WTC11 (cell line): ENCODE data around the gene MICAL3. TPM values are rescaled to one million over a fixed set of nuclear protein-coding genes. Genes with fewer than 3 reads are reported as not detected.

Source experiments
- ATAC-seq: fragments of 200-7000 bp; cut with Tn5 transposase; 2 replicates; pipeline ENCODE4 v1.10.0; 2021; ENCODE audit warnings: mild to moderate bottlenecking, moderate library complexity
- CTCF ChIA-PET: fragments of 300-600 bp; sonication (Branson Sonifier 250); formaldehyde crosslinking; loops from one replicate; lab custom pipeline; 2021; ENCODE audit warnings: antibody characterized with exemption; lab: Charles Lee
- POLR2A ChIA-PET: fragments of 350-600 bp; sonication (Branson Sonifier 250); formaldehyde crosslinking; loops from one replicate; lab custom pipeline; 2021; ENCODE audit warnings: antibody characterized with exemption; lab: Charles Lee
- DNase-seq: peaks from one replicate; pipeline ENCODE4 v3.0.0; 2021; ENCODE audit warnings: low spot score
- H3K27ac Mint-ChIP-seq: 2 replicates; pipeline ENCODE4 v1.8.0; 2021; ENCODE audit warnings: mixed read lengths
- H3K27me3 Mint-ChIP-seq: 2 replicates; pipeline ENCODE4 v1.8.0; 2021; ENCODE audit warnings: low read depth, mild to moderate bottlenecking, moderate library complexity, mixed read lengths
- H3K36me3 Mint-ChIP-seq: 2 replicates; pipeline ENCODE4 v1.8.0; 2021; ENCODE audit warnings: mixed read lengths
- H3K4me1 Mint-ChIP-seq: 2 replicates; pipeline ENCODE4 v1.8.0; 2022; ENCODE audit warnings: mixed read lengths
- H3K4me3 Mint-ChIP-seq: 2 replicates; pipeline ENCODE4 v1.8.0; 2021; ENCODE audit warnings: mild to moderate bottlenecking, moderate library complexity, mixed read lengths
- H3K9me3 Mint-ChIP-seq: 2 replicates; pipeline ENCODE4 v1.8.0; 2021; ENCODE audit warnings: mixed read lengths
- ATF3 ChIP-seq: sonication (generic); formaldehyde crosslinking; conservative IDR thresholded peaks from 2 replicates; pipeline ENCODE4 v1.8.1; 2022; ENCODE audit warnings: mild to moderate bottlenecking, missing genetic modification reagents
- ATF6 ChIP-seq: sonication (generic); formaldehyde crosslinking; IDR thresholded peaks from 2 replicates; pipeline ENCODE4 v1.8.1; 2023; ENCODE audit warnings: mild to moderate bottlenecking, missing genetic modification reagents
- CBFB ChIP-seq: sonication (generic); formaldehyde crosslinking; IDR thresholded peaks from 2 replicates; pipeline ENCODE4 v1.8.1; 2022; ENCODE audit warnings: mild to moderate bottlenecking, low read depth, missing genetic modification reagents
- ELF4 ChIP-seq: sonication (generic); formaldehyde crosslinking; IDR thresholded peaks from 2 replicates; pipeline ENCODE4 v1.8.1; 2022; ENCODE audit warnings: low read depth, mild to moderate bottlenecking, moderate library complexity, missing genetic modification reagents
- EMX1 ChIP-seq: fragments of 250-450 bp; sonication (Bioruptor Pico); IDR thresholded peaks from 2 replicates; pipeline ENCODE4 v1.8.0; 2021; ENCODE audit warnings: mild to moderate bottlenecking
- ERG ChIP-seq: fragments of 250-450 bp; sonication (Bioruptor Pico); IDR thresholded peaks from 2 replicates; pipeline ENCODE4 v1.8.0; 2021; ENCODE audit warnings: mild to moderate bottlenecking
- TCF7 ChIP-seq: sonication (generic); formaldehyde crosslinking; IDR thresholded peaks from 2 replicates; pipeline ENCODE4 v1.8.0; 2022; ENCODE audit warnings: mild to moderate bottlenecking, low read depth, missing genetic modification reagents, moderate library complexity
- ZNF121 ChIP-seq: sonication (generic); formaldehyde crosslinking; IDR thresholded peaks from 2 replicates; pipeline ENCODE4 v1.8.0; 2023; ENCODE audit warnings: missing genetic modification reagents
- total RNA-seq: library from RNA; stranded (reverse); gene quantifications from 3 replicates; pipeline ENCODE4 v1.2.3, GENCODE V29; 2021
- TF ChIP-seq, protein P1 (sequence below): sonication (generic); formaldehyde crosslinking; conservative IDR thresholded peaks from 2 replicates; pipeline ENCODE4 v1.8.1; 2023; ENCODE audit warnings: mild to moderate bottlenecking, low read depth, missing genetic modification reagents, moderate library complexity
- TF ChIP-seq, protein P2 (sequence below): fragments of 200-600 bp; IDR thresholded peaks from 2 replicates; pipeline ENCODE4 v1.8.0; 2022; ENCODE audit warnings: antibody characterized with exemption

The MICAL3 gene
- total RNA-seq, 1 experiment from 2014 or later, result 41.2 TPM

- TF ChIP-seq, protein P1, sequence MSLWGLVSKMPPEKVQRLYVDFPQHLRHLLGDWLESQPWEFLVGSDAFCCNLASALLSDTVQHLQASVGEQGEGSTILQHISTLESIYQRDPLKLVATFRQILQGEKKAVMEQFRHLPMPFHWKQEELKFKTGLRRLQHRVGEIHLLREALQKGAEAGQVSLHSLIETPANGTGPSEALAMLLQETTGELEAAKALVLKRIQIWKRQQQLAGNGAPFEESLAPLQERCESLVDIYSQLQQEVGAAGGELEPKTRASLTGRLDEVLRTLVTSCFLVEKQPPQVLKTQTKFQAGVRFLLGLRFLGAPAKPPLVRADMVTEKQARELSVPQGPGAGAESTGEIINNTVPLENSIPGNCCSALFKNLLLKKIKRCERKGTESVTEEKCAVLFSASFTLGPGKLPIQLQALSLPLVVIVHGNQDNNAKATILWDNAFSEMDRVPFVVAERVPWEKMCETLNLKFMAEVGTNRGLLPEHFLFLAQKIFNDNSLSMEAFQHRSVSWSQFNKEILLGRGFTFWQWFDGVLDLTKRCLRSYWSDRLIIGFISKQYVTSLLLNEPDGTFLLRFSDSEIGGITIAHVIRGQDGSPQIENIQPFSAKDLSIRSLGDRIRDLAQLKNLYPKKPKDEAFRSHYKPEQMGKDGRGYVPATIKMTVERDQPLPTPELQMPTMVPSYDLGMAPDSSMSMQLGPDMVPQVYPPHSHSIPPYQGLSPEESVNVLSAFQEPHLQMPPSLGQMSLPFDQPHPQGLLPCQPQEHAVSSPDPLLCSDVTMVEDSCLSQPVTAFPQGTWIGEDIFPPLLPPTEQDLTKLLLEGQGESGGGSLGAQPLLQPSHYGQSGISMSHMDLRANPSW (CRISPR knock-in tag), result no peak
- TF ChIP-seq ERG (CRISPR knock-in tag) (no peak), CBFB (CRISPR knock-in tag) (no peak), ELF4 (CRISPR knock-in tag) (no peak), EMX1 (CRISPR knock-in tag) (no peak), TCF7 (CRISPR knock-in tag) (no peak), ATF3 (no peak), ATF6 (CRISPR knock-in tag) (no peak)
- TF ChIP-seq, protein P2, sequence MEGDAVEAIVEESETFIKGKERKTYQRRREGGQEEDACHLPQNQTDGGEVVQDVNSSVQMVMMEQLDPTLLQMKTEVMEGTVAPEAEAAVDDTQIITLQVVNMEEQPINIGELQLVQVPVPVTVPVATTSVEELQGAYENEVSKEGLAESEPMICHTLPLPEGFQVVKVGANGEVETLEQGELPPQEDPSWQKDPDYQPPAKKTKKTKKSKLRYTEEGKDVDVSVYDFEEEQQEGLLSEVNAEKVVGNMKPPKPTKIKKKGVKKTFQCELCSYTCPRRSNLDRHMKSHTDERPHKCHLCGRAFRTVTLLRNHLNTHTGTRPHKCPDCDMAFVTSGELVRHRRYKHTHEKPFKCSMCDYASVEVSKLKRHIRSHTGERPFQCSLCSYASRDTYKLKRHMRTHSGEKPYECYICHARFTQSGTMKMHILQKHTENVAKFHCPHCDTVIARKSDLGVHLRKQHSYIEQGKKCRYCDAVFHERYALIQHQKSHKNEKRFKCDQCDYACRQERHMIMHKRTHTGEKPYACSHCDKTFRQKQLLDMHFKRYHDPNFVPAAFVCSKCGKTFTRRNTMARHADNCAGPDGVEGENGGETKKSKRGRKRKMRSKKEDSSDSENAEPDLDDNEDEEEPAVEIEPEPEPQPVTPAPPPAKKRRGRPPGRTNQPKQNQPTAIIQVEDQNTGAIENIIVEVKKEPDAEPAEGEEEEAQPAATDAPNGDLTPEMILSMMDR, result no peak
Observed at GRCh38 chr22:17869285-17870096, 154.9 kb downstream of the MICAL3 start (continued).

- DNase-seq (no peak), ATAC-seq (no peak)
- CTCF ChIA-PET, result no interaction called here
Observed at GRCh38 chr22:17868771-17869170, 155.6 kb downstream of the MICAL3 start.

More at GRCh38 chr22:17868771-17869170, 155.6 kb downstream of the MICAL3 start:
- H3K27me3 Mint-ChIP-seq, result peaks cover 26% of the 10 kb centered on the region
- TF ChIP-seq, protein P2, result no peak
- TF ChIP-seq ZNF121 (CRISPR knock-in tag), result no peak
- TF ChIP-seq, all 79 proteins: peak for 0
- no peaks in the 10 kb centered on the region for H3K4me1 Mint-ChIP-seq
- H3K9me3 Mint-ChIP-seq, result no peaks in the 10 kb centered on the region
- POLR2A ChIA-PET, result no interaction called here
- no peak overlapping the region for H3K27ac Mint-ChIP-seq
- no peak overlapping the region for H3K4me3 Mint-ChIP-seq
- peaks cover 26% of the 10 kb centered on the region for H3K36me3 Mint-ChIP-seq
